ENCODE results near the gene MRM1. TPM values are rescaled to one million over a fixed set of nuclear protein-coding genes. Genes with fewer than 3 reads are reported as not detected.

The MRM1 gene
- 3.8 and 8.3 TPM in 2 replicates for total RNA-seq

GRCh38 chr17:36601303-36602029, at the start of gene MRM1:
TSS of gene MRM1 (plus strand) at chr17:36601583. CDS start at chr17:36601811, 228 bp downstream.

GRCh38 chr17:36591434-36592315, 9.7 kb upstream of the MRM1 start, which contains the start of gene DHRS11:
TSS of gene DHRS11 (plus strand) at chr17:36591879. CDS start at chr17:36592010, 131 bp downstream.

Other genes starting within 250 kb of the MRM1 start
- not detected in 2 replicates for gene TBC1D3H, start 213.1 kb upstream of the MRM1 start, total RNA-seq
- 14.1 and 16.7 TPM in 2 replicates for gene ZNHIT3, start 114.9 kb upstream of the MRM1 start, total RNA-seq
- gene MYO19, start 66.7 kb upstream of the MRM1 start, total RNA-seq: 35.9 and 56.1 TPM in 2 replicates
- gene PIGW, start 66.6 kb upstream of the MRM1 start, total RNA-seq: 4.9 and 6.1 TPM in 2 replicates
- gene GGNBP2, start 56.7 kb upstream of the MRM1 start, total RNA-seq: 59.7 and 63.4 TPM in 2 replicates
- 4.6 and 4.9 TPM in 2 replicates for gene DHRS11, start 9.7 kb upstream of the MRM1 start, total RNA-seq